T-cell (primary cell): Measurements from ENCODE around the gene SGCA. TPM values are rescaled to one million over a fixed set of nuclear protein-coding genes. Genes with fewer than 3 reads are reported as not detected.

Experiments used
- ATAC-seq, 4 experiments: fragments of 200-7000 bp in 3 of 4; fragments of 150-1000 bp in 1 of 4; cut with Tn5 transposase; replicated peaks in 1 of 4; 1 replicate in 3 of 4; 2 replicates in 1 of 4; pipeline ENCODE4 v1.10.0; 2021; ENCODE audit warnings: moderate library complexity in 3 of 4, mild to moderate bottlenecking in 2 of 4, moderate number of reproducible peaks in 1 of 4
- CTCF ChIA-PET, 2 donors: fragments of 300-600 bp; sonication (Branson Sonifier 250); formaldehyde crosslinking; loops; one replicate each; lab custom pipeline; 2022; ENCODE audit warnings: antibody characterized with exemption in 2 of 2; lab: Charles Lee
- POLR2A ChIA-PET, 2 donors: fragments of 300-600 bp; sonication (Branson Sonifier 250); formaldehyde crosslinking; loops; one replicate each; lab custom pipeline; 2022; ENCODE audit warnings: antibody characterized with exemption in 2 of 2; lab: Charles Lee
- DNase-seq, 35 experiments: peaks; one replicate each; pipeline versions ENCODE4 v3.0.0 to v3.0.0-alpha.2; 2013 to 2023
- H3K27ac ChIP-seq: one replicate; pipeline ENCODE4 v1.5.1; 2013; ENCODE audit warnings: low read length
- H3K27me3 ChIP-seq, 2 experiments: replicated peaks in 1 of 2; 1 replicate in 1 of 2; 2 replicates in 1 of 2; pipeline versions ENCODE4 v1.6.1 to v1.7.0; 2013; ENCODE audit warnings: low read length in 1 of 2, mixed read lengths in 1 of 2; ENCODE audit not compliant: control insufficient read depth in 2 of 2, insufficient read depth in 2 of 2; ENCODE audit errors: extremely low read depth in 1 of 2
- H3K36me3 ChIP-seq, 2 donors: 1 replicate in 1 of 2; 2 replicates in 1 of 2; pipeline versions ENCODE4 v1.6.1 to v1.7.0; 2013; ENCODE audit warnings: low read length in 1 of 2; ENCODE audit not compliant: control insufficient read depth in 2 of 2, insufficient read depth in 1 of 2; ENCODE audit errors: extremely low read depth in 1 of 2
- H3K4me1 ChIP-seq, 2 experiments: 1 replicate in 1 of 2; 2 replicates in 1 of 2; pipeline versions ENCODE4 v1.6.1 to v1.7.0; 2013; ENCODE audit warnings: low read length in 2 of 2, mixed read lengths in 1 of 2; ENCODE audit not compliant: insufficient read depth in 2 of 2, control insufficient read depth in 1 of 2; ENCODE audit errors: extremely low read depth in 1 of 2
- H3K4me3 ChIP-seq, 2 donors: 1 replicate in 1 of 2; 2 replicates in 1 of 2; pipeline versions ENCODE4 v1.5.1 to v1.7.0; 2013; ENCODE audit warnings: mild to moderate bottlenecking in 2 of 2, low read length in 1 of 2, moderate library complexity in 1 of 2; ENCODE audit not compliant: control insufficient read depth in 1 of 2; ENCODE audit errors: extremely low read depth in 1 of 2
- H3K9me3 ChIP-seq: 2 replicates; pipeline ENCODE4 v1.7.0; 2013
- H3K27ac Mint-ChIP-seq, 2 donors: one replicate each; pipeline ENCODE4 v1.8.0; 2020 to 2021; ENCODE audit warnings: mild to moderate bottlenecking in 2 of 2, mixed read lengths in 2 of 2
- H3K27me3 Mint-ChIP-seq, 2 donors: one replicate each; pipeline ENCODE4 v1.8.0; 2021 to 2022; ENCODE audit warnings: mixed read lengths in 2 of 2
- H3K36me3 Mint-ChIP-seq: one replicate; pipeline ENCODE4 v1.8.0; 2021; ENCODE audit warnings: mixed read lengths
- H3K4me1 Mint-ChIP-seq, 3 donors: one replicate each; pipeline ENCODE4 v1.8.0; 2020 to 2022; ENCODE audit warnings: mixed read lengths in 3 of 3, mild to moderate bottlenecking in 1 of 3
- H3K4me3 Mint-ChIP-seq, 3 donors: one replicate each; pipeline ENCODE4 v1.8.0; 2020 to 2022; ENCODE audit warnings: mild to moderate bottlenecking in 3 of 3, mixed read lengths in 3 of 3, moderate library complexity in 3 of 3
- H3K9me3 Mint-ChIP-seq, 3 donors: one replicate each; pipeline ENCODE4 v1.8.0; 2020 to 2022; ENCODE audit warnings: mixed read lengths in 3 of 3
- WGBS: methylation state at CpG from one replicate; pipeline ENCODE4 v1.1.5; 2013; ENCODE audit warnings: missing lambda C conversion rate; ENCODE audit not compliant: insufficient coverage; 5-methylcytosine and 5-hydroxymethylcytosine counted together
- total RNA-seq, 35 experiments: library from RNA in 6 of 35; stranded (reverse) in 6 of 35; fragments of 120-200 nt in 1 of 35; gene quantifications; one replicate each; pipeline versions ENCODE4 v1.2.1 to v1.2.4 and lab custom pipeline; 2013 to 2026

SGCA gene
- total RNA-seq, 5 donors from 2014 or later (not counting 1 experiment from before 2014, with no cell fraction given), result 0.33 TPM; not detected in 4

DNA sequence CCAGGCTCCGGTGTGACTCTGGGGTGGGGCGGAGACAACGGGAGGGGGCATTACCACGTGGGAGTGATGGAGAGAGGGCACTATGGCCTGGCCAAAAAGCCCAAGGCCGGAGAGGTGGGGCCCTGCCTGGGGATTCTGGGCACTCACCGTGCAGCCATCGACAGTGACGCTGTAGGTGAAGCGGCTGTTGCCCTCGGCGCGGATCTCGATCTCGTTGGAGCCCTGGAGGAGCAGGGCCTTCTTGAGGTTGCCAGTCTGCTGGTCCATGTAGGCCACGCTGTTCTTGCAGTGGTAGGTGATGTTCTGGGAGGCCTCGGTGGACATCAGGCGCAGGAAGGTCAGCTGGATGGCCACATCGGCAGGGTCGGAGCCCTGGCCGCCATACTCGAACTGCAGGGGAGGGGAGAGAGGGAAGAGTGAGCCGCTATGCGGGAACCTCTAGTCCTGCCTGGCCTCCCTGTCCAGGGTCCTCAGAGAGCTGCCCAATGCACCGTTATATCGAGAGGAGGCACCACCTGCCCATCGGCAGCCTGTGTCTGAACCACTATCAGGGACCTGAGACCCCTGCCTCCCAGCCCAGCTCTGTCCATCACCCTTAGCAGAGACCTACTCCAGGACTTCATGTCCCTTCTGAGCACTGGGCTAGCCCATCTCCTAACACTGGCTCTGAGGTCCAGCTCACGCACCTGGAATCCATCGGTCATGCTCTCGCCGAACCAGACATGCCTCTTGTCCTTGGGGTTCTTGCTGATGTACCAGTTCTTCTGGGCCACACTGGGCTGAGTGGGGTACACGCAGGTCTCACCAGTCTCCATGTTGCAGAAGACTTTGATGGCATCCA, 20.0 kb downstream of the SGCA start:
- POLR2A ChIA-PET, result no interaction called here
- peaks cover 10 to 26% (median 24%) of the 10 kb centered on the region in 3 donors for H3K4me1 Mint-ChIP-seq
- H3K4me1 ChIP-seq, result peaks cover 2 to 15% of the 10 kb centered on the region in 2 experiments
- 90% methylated on average over 31 of the region's 31 CpGs for WGBS
- H3K4me3 ChIP-seq, result no peak overlapping the region
- H3K9me3 Mint-ChIP-seq, result no peaks in the 10 kb centered on the region
- H3K27ac Mint-ChIP-seq, result no peak overlapping the region
- no peaks in the 10 kb centered on the region for H3K9me3 ChIP-seq
- ATAC-seq (no peak), DNase-seq (no peak)
- H3K27ac ChIP-seq, result no peak overlapping the region
- H3K27me3 ChIP-seq, result peaks cover 0 to 44% of the 10 kb centered on the region in 2 experiments
- peaks cover 0 to 3% of the 10 kb centered on the region in 2 donors for H3K27me3 Mint-ChIP-seq
- H3K36me3 ChIP-seq, result no peaks in the 10 kb centered on the region
- no peak overlapping the region for H3K4me3 Mint-ChIP-seq
- CTCF ChIA-PET, result interaction anchor here in 1 of 2 donors (1.0 kb wide), 1 partner anchor 17 kb away, joined by 6 read pairs; no protein-coding TSS in a partner anchor
- no peaks in the 10 kb centered on the region for H3K36me3 Mint-ChIP-seq

GRCh38 chr17:50186661-50187393, 21.0 kb downstream of the SGCA start:
- CTCF ChIA-PET, result no interaction called here
- H3K27ac Mint-ChIP-seq, result no peak overlapping the region
- 89% methylated on average over 21 of the region's 24 CpGs for WGBS

GRCh38 chr17:50187394-50187725, 21.6 kb downstream of the SGCA start:
- Histone ChIP-seq H3K27ac (no peak overlapping the region), H3K36me3 (no peaks in the 10 kb centered on the region), H3K27me3 (peaks cover 0 to 41% of the 10 kb centered on the region in 2 experiments), H3K4me3 (no peak overlapping the region), H3K9me3 (no peaks in the 10 kb centered on the region), H3K4me1 (peaks cover 2 to 15% of the 10 kb centered on the region in 2 experiments)
- WGBS, result 71% methylated on average over 3 of the region's 4 CpGs
- DNase-seq, result no peak
- Mint-ChIP-seq H3K27me3 (peaks cover 0 to 3% of the 10 kb centered on the region in 2 donors), H3K9me3 (no peaks in the 10 kb centered on the region), H3K4me1 (peaks cover 10 to 23% (median 19%) of the 10 kb centered on the region in 3 donors), H3K4me3 (no peak overlapping the region), H3K36me3 (no peaks in the 10 kb centered on the region), H3K27ac (no peak overlapping the region)
- ChIA-PET CTCF (no interaction called here), POLR2A (interaction anchor here in 1 of 2 donors (0.6 kb wide), 1 partner anchor 9 kb away, joined by 3 read pairs; no protein-coding TSS in a partner anchor)
- ATAC-seq, result no peak

More at GRCh38 chr17:50186661-50187393, 21.0 kb downstream of the SGCA start:
- no peak overlapping the region for H3K27ac ChIP-seq
- peaks cover 0 to 44% of the 10 kb centered on the region in 2 experiments for H3K27me3 ChIP-seq
- no peaks in the 10 kb centered on the region for H3K9me3 ChIP-seq
- no peaks in the 10 kb centered on the region for H3K36me3 Mint-ChIP-seq
- POLR2A ChIA-PET, result no interaction called here
- peaks cover 2 to 15% of the 10 kb centered on the region in 2 experiments for H3K4me1 ChIP-seq
- H3K9me3 Mint-ChIP-seq, result no peaks in the 10 kb centered on the region
- H3K36me3 ChIP-seq, result no peaks in the 10 kb centered on the region
- no peak overlapping the region for H3K4me3 ChIP-seq
- H3K4me3 Mint-ChIP-seq, result no peak overlapping the region
- DNase-seq (no peak), ATAC-seq (no peak)
- peaks cover 10 to 25% (median 24%) of the 10 kb centered on the region in 3 donors for H3K4me1 Mint-ChIP-seq
- H3K27me3 Mint-ChIP-seq, result peaks cover 0 to 3% of the 10 kb centered on the region in 2 donors

- Histone ChIP-seq H3K36me3 (no peaks in the 10 kb centered on the region), H3K9me3 (no peaks in the 10 kb centered on the region), H3K27me3 (peaks cover 0 to 47% of the 10 kb centered on the region in 2 experiments), H3K4me1 (peaks cover 2 to 15% of the 10 kb centered on the region in 2 experiments), H3K27ac (no peak overlapping the region), H3K4me3 (no peak overlapping the region)
- ATAC-seq, result no peak
- POLR2A ChIA-PET, result interaction anchor here in 1 of 2 donors (0.6 kb wide), 1 partner anchor 9 kb away, joined by 3 read pairs; no protein-coding TSS in a partner anchor
- CTCF ChIA-PET, result no interaction called here
- DNase-seq, result no peak
- Mint-ChIP-seq H3K36me3 (no peaks in the 10 kb centered on the region), H3K27ac (no peak overlapping the region), H3K9me3 (no peaks in the 10 kb centered on the region), H3K4me1 (peaks cover 10 to 20% (median 13%) of the 10 kb centered on the region in 3 donors), H3K4me3 (no peak overlapping the region), H3K27me3 (peaks cover 0 to 3% of the 10 kb centered on the region in 2 donors)
- WGBS, result 77% methylated on average over 9 of the region's 17 CpGs
These were observed 22.1 kb downstream of the SGCA start for GRCh38 chr17:50187751-50188530.

DNA sequence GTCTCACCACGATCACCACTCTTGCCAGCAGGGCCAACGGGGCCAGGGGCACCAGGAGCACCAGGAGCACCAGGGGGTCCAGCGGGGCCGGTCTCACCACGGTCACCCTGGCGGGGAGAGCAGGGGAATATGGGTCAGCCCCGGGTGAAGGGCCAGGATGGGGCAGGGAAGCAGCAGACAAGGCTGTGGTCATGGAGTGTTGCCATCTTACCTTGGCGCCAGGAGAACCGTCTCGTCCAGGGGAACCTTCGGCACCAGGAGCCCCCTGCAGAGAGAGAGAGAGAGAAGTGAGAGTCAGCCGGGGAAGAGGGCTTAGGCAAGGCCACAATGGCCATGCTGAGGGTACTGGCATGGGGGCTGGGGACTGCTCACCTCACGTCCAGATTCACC, 22.7 kb downstream of the SGCA start:
- no peak for ATAC-seq
- H3K4me1 ChIP-seq, result peaks cover 2 to 11% of the 10 kb centered on the region in 2 experiments
- no peak overlapping the region for H3K4me3 Mint-ChIP-seq
- peaks cover 7 to 16% (median 8%) of the 10 kb centered on the region in 3 donors for H3K4me1 Mint-ChIP-seq
- peaks cover 0 to 3% of the 10 kb centered on the region in 2 donors for H3K27me3 Mint-ChIP-seq
- no peak for DNase-seq
- H3K27me3 ChIP-seq, result peaks cover 0 to 45% of the 10 kb centered on the region in 2 experiments
- no peaks in the 10 kb centered on the region for H3K36me3 ChIP-seq
- no peak overlapping the region for H3K27ac ChIP-seq
- no peaks in the 10 kb centered on the region for H3K36me3 Mint-ChIP-seq
- CTCF ChIA-PET, result no interaction called here
- POLR2A ChIA-PET, result no interaction called here
- H3K9me3 Mint-ChIP-seq, result no peaks in the 10 kb centered on the region
- no peak overlapping the region for H3K4me3 ChIP-seq
- 79% methylated on average over 10 of the region's 13 CpGs for WGBS
- H3K27ac Mint-ChIP-seq, result no peak overlapping the region
- H3K9me3 ChIP-seq, result no peaks in the 10 kb centered on the region
